Hematopoietic multipotent progenitor cell treated with erythropoietin and hydrocortisone succinate and interleukin-3 and kit ligand, for 15 days (in vitro differentiated cells): ENCODE measurements around the gene AIPL1.

Experiments
- DNase-seq: peaks from one replicate; pipeline ENCODE4 v3.0.0-alpha.2; 2015; ENCODE audit warnings: low spot score

AIPL1 gene

DNA sequence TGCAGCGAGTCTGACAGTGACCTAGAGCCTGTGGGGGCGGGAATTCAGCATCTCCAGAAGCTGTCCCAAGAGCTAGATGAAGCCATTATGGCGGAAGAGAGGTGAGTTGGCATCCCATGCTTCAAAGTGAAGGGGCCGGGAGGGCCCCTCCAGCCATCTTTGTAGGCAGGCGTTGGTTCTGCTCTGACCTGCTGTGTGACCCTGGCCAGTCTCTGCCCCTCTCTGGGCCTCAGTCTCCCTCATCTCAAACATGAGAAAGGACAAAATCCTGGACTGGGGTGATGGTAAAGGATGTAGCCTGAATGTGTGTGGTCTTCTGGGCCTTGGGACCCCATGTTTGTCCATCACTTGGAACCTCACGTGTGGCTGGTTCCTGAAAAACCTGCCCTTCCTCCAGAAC, 14.4 kb upstream of the AIPL1 start:
- no peak for DNase-seq

DNA sequence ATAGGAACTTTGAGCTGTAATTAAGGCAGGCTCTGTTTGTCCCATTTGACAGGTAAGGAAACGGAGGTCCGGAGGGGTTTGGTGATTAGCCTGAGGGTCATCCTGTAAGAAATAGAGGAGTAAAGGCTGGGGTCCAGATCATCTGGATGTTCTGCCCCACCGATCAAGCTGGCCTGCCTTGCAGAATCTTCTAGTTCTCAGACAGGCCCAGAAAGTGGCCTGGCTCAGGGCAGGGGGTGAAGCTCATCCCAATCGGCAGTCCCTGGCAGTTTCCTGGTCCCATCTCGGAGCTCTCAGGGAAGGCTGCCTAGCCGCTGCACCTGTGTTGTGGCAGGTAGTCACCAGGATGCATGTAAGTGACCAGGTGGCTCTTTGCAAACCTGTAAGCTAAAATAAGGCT, 13.6 kb upstream of the AIPL1 start:
- no peak for DNase-seq

DNA sequence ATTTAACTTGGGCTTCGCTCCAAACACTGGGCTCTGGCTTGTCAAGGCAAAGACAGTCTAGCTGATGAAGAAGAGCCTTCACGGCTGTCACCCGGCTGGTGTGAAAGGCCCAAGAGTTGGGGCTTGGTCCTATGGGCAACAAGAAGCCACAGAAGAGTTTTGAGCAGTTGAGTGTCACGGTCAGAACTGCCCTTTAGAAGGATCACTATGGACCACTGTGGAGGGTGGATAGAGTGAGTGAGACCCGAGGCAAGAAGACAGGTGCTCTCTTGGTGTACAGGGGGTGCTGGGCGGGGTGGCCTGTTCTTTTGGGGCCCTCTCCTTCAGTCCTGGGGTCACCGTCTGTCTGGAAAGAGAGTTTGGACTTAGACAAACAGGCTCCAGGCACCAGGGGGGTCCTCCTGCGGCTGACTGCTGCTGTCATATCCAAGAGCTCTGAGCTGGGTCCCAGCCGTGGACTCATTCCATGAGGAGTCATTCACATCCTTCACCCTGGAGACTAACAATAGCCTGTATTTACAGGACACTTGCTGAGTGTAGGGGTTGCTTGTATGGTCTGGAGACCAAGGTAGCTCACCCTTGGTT, 11.7 kb upstream of the AIPL1 start:
- DNase-seq, result no peak

DNA sequence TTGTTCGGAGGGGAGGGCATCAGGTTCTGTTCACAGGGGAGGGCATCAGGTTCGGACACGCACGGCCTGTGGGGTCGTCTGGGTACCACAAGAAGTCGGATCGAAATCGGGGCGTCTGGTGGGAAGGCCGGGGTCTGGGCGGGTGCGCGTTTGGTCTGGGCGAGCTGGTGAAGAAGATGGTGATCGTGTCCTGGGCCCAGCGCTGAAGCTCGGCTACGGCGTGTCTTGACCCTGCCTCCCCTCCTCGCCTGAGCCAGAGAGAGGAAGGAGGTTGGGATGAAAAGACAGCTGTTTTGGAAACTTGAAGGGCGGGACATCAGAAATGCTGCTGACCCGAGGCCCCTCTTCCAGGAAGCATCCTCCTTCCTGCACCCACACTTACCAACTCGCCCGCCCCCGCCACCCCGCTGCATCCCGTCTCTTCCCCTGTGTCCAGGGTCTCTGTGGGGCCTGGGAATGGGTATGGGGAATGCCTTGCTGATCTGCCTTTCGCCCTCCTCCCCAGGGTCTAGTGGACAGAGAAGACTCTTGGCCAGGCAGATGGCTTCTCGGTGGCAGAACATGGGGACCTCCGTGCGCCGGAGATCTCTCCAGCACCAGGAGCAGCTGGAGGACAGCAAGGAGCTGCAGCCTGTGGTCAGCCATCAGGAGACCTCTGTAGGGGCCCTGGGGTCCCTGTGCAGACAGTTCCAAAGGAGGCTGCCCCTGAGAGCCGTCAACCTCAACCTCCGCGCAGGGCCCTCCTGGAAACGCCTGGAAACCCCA, 9.8 kb upstream of the AIPL1 start:
- no peak for DNase-seq

DNA sequence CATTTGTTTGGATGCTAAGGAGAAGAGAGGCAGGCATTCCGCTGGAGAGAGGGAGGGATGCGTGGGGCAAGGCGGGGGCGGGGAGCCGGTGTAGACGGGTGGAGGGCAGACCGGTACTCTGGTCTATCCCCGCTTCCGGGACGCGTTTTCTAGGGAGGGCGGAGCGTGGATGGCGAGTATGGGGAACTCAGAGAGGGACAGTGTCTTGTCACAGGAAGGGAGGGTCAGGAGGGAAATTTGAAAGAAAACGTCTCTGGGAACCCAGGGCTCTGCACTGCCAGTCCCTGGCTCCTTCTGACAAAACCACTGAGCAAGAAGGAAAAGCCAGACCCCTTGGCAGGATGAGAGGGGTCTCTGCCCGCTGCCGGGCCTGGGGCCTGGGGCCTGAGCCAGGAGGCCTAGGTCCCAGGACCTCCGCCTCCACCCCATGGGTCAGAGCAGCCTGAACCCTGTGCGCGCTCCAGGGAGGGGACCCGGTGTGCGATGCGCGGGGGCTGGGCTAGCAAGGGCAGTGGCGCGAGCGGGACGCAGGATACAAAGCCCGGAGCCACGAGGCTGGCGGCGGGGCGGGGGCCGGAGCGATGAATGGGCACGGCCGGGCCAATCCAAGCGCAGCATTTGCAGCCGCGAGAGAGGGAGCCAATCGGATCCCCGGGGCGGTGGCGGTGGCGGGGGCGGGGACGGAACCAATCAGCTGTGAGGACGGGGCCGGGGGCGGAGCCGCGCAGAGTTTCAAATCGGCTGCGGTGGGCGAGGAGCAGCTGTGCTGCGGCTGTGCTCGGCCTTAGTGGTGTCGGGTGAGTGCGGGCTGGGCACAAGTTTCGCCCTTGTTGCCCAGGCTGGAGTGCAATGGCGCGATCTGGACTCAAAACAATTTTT, 9.0 kb upstream of the AIPL1 start, which contains the start of gene PIMREG:
Gene PIMREG (plus strand): TSS at position 764 of the 879 bp plus-strand sequence. CDS start 656 bp downstream, outside the sequence.
- DNase-seq, result peak; percentile 35

DNA sequence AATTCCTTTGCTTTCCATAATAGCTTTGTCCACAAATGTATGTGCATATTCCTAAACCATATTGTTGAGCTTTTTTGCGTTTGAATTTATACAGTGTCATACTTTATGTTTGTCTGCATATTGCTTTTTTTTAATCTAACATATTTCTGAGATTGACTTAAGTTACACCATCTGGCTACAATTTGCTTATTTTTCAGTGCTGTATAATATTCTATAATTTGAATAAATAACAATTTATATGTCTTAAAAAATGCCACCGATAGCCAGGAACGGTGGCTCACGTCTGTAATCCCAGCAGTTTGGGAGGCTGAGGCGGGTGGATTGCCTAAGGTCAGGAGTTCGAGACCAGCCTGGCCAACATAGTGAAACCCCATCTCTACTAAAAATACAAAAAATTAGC, 7.9 kb upstream of the AIPL1 start:
- DNase-seq, result no peak

DNA sequence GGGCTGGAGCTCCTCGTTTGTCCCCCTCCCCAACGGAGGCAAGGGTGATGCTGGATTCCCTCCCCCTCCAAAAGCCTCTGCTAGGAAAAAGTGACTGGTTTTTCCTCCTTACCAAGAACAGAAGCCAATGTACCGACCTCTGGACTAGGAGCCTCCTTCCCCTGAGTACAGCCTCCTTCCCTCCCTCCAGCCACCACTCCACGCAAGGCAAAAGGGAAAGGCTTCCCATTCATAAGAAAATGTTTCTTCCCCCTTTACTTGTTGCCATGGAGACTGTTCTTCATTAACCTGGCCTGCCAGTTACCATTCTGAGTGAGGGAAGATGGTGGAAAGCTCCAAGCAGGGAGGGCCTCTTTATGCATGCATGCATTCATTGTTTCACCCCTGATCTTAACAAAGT, 5.0 kb upstream of the AIPL1 start:
- no peak for DNase-seq

DNA sequence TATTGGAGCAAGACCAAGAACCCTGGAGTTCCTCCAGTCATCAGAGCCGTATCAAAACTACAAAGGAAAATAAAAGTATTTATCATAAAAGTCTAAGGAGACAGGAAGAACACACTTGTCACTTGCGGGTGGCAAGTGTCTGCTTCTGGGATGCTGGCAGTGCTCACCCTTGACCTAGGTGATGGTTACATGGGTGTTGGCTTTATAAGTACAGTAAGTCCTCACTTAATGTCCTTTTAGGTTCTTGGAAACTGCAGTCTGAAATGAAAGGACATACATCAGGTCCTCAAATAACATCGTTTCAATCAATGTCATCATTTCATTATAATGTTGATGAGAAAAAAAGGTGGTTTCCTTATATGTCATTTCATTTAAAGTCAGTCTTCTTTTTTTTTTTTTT, 3.0 kb upstream of the AIPL1 start:
- DNase-seq, result no peak

DNA sequence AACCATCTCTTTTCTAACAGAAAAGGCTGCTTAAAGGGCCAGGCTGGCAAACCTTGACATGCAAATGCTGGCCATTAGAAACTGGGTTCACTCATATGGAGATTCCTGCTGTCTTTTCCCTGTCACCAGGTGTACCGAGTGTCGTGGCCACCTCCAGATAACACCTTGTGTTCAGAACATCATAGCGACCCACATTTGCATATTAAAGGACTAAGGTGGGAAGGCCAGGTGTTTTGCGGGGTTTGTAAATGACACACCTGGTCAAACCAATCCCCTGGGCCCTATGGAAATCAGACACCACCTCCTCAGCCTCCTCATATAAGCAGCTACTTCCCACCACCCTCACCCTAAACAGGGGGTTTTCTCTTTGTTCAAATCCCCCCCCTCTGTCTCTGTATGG, 2.5 kb upstream of the AIPL1 start:
- no peak for DNase-seq

DNA sequence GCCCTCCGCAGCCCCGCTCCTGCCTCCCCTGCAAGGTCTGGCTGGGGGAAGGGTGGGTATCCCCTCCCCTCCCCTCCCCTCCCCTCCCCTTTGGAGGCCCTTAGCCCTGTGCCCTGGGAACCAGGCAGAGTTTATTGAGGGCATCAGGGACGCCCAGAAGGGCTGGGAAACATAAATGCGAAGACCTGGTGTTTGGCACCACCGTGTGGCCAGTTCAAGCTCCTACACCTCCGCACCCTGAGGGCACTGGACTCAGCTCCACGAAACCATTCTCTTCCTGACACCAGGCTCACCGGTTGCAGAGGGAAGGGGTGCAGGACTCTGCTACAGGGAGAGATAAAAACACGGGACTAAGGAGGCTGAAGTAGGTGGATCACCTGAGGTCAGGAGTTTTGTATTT, 1.0 kb upstream of the AIPL1 start:
- peak; percentile 27 for DNase-seq

DNA sequence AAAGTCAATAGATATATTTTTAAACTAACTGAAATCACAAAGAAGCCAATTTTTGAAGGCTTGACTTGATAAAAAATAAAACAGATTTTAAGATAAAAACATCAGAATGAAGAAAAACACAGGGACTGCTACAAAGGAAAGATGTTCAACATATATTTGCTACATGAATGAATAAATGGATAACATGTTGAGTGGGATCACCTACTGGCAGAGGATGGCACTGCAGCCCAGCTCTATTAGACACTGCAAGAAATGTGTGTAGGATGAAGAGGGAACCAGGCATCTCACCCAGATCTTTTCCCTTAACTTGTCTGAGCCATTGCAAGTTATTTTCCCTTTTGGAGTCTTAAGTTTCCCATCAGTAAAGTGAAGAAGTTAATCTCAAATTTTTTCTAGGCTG, 4.2 kb downstream of the AIPL1 start:
- no peak for DNase-seq

DNA sequence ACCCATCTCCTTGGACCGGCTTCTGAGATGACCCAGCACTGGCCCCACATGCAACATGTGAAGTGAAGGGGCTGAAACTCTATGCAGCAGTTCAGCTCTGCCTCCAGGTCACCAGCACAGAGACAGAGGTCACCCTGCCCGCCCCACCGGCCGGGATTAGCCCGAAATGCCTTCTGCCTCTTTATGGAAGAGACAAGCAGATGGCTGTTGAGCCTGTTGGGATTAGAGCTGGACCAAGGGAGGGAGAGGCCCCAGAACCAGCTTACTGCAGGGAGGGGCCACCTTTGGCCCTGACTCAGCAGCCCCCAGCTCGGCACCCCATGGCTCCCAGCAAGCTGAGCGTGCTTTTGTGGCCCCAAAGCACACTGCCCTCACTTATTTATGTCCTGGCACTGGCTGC, 5.7 kb downstream of the AIPL1 start:
- DNase-seq, result no peak

DNA sequence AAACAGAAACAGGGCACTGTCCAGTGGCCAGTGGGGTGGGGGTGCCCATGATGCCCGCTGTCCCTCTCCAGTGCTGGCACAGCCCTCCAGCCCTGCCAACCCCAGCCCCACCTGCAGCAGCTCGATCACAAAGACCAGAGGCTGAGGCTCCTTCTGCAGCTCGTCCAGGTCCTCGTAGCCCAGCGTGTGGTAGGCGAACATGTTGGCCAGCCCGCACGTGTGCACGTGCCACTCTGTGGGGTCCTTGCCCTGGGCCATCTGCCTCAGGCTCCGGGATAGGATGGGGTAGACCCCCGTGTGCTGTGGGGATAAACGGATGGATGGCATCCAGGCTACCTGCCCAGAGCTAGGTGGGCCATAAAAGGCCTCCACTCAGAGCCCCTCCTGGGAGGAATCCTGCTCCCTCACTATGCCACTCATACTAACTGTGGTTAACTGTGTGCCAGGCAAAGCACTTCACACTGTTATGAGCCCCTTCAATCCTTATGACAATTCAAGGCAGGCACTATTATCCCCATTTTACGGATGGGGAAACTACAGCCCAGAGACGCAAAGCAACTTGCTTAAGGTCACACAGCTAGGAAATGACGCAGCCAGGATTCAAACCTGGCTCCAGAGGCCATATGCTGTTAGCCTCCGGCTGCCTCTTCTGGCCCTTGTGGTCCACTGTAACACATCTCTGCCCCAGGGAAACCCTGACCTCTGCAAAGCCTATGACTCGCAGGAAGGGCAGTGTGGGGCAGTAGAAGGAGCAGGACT, 6.5 kb downstream of the AIPL1 start:
- DNase-seq, result no peak

DNA sequence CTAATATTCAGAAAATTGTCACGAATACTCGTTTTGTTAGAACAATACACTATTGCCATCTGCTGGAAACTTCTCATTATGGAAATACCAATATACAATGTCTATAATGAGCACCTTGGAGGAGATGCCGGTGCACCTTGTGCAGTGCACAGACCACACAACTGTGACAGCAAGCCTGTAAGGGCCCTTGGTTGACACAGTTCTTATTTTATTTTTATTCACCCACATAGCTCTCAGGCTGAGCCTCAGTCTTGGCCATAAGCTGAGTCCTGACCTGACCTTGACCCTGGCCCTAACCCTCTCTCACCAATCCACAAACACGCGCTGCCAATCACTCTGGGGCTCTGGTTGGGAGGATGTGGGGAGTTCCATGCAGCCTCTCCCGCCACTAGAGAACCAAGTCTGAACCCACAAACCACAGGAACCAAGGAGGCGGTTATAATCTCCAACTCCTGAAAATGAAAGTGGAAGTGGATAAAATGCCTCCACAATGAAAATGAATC, 7.6 kb downstream of the AIPL1 start:
- DNase-seq, result no peak

DNA sequence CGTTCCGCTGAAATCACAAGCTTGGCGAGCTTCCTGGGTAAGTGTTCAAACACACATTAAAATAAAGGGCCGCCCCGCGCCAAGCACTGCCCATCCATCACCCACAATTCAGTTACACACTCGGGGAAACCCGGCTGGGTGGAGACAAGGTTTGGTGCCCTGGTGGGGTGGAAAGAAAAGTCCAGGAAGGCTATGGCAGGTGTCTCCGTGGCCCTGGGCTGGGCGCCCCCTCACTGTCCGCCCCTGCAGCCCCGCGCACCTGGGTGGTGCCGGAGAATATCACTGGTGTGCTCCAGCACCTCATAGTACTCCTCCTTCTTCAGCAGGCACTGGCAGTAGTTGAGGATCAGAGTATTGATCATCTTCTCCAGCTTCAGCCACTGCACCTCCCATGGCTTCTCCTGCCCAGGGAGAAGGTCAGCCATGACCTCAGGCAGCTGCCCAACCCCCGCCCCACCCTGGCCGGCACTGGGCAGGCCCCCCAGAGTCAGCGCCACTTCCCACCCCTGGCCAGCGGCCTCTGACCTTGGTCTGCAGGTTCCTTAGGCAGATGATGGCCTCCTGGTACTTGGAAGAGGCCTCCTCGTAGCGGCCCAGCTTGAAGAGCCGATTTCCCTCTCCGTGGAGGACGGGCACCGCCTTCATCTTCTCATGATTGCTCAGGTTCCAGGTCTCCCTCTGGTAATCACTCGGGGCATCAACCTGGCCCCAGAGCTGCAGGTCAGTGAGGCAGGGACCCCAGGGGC, 8.4 kb downstream of the AIPL1 start:
- DNase-seq, result no peak

DNA sequence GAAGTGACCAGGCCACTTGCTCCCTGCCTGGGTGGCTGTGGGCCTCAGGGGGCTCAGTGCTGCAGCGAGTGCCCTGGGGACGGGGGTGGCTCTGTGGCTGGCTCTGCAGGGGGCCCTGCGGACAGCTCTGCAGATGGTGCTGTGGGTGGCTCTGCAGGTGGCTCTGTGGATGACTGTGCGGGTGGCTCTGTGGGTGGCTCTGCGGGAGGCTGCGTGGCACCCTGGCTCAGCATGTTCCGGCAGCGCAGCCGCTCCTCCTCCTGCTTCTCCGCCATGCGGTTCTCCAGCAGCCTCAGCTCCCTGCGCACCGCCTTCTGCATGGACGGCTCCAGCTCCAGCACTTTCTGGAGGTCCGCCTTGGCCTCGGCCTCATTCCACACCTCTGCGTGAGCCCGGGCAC, 9.5 kb downstream of the AIPL1 start:
- DNase-seq, result no peak

DNA sequence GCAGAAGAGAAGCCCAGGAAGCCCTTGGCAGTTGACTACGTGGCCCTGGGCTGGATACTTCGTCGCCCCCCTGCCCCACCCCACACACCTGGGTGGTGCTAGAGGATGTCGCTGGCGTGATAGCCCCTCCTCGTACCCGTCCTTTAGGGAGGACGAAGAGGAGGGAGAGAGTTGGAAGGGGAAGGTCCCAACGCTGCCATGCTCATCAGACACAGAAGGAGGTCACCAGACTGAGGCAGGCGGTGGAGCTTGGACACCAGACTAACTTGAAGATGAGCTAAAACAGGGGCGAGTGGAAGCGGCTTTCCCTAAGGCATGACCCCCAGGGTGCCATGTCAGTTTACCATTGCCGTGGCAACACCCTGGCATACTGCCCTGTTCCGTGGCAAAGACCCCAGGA, 11.0 kb downstream of the AIPL1 start:
- DNase-seq, result no peak

DNA sequence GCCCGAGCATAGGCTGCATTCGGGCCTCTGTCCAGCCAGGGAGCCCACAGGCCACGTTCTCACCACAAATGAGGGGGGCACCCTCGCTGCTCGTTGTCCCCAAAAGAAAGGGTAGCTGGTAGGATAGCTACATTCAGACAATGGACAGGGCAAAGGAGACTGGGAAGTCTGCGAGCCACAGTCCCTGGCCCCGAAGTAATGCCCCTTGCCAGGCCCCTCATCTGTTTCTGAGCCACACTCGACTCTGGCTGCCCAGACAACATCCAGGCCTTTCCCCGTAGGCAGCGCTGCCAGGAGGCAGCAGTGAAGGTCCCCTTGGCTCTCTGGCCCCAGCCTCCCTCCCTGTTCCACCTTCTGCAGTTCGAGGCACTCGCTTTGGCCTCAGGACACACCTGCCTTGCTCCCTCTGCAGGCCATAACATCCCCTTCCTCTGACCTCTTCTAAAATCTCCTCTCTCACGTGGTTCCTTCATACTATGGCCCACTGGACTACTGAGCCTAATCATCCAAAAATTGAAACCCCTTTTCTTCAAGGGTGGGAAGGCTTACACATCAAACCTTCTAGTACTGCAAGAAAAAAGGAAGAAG, 12.2 kb downstream of the AIPL1 start:
- no peak for DNase-seq

DNA sequence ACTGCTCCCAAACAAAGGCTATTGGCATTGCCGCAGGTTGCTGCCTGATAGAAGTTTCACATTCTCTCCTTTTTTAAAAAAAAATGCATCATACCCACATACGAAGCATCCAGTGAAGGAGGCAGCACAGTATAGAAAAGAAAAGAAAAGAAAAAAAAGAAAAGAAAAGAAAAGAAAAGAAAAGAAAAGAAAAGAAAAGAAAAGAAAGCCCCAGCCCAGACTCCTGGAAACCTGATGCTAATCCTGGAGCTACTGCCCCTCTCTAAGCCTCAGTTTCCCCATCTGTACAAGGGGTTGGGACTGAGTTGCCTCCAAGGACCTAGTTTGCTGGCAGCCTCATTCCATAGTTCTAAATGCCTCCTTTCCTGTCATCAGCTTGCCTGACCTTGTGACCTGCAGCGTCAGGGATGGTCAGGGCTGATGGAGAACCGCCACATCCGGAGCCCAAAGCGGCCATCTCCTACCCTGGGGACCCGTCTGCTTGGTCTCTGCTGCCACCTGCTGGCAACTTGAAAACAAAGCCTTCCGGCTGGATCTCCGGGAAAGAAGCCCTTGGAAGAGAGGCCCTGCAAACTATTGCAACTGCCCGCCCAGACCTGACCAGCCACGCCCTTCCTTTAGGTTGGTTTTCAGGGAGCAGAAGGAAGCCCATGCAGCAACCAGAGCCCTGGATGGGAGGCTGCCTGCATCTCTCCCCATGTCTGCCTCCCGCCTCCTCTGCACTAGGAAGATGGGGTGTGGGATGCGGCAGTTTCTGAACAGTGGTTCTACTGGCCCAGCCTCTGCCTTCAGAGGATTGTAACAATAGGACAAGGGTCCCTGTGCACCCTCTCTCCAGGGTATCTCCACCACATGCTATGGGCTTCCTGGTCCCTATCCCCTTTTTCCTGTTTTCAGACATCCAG, 13.0 kb downstream of the AIPL1 start:
- DNase-seq, result peak; percentile 58

DNA sequence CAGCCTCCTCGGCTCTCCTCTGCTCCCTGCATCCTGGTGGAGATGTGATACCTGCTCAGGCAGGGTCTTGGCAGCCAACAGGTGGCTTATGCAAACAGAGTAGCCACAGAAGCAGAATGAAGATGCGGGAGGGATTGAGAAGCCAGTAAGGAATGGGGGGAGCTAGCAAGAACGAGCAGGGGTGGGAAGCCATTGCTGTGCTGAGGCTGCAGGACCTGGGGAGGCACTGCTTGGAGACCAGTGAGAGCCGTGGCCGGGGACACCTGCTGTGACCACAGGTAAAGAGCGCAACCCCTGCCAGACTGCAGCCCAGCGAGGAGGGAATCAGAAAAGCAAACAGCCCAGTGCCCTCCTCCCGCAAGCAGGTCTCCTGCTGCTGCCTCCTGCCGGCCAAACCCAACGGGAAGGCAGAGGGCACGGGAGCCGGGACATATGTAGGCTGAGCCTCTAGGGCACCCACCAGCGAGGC, 14.7 kb downstream of the AIPL1 start:
- DNase-seq, result no peak
